HG03469 (cell line): Measurements from ENCODE around the gene RBM38.

Experiments used
- ATAC-seq: cut with Tn5 transposase; IDR thresholded peaks from one replicate; pipeline ENCODE4 v1.9.1; 2021; ENCODE audit warnings: mild to moderate bottlenecking, moderate library complexity, moderate number of reproducible peaks; ENCODE audit not compliant: unreplicated experiment

RBM38 gene

DNA sequence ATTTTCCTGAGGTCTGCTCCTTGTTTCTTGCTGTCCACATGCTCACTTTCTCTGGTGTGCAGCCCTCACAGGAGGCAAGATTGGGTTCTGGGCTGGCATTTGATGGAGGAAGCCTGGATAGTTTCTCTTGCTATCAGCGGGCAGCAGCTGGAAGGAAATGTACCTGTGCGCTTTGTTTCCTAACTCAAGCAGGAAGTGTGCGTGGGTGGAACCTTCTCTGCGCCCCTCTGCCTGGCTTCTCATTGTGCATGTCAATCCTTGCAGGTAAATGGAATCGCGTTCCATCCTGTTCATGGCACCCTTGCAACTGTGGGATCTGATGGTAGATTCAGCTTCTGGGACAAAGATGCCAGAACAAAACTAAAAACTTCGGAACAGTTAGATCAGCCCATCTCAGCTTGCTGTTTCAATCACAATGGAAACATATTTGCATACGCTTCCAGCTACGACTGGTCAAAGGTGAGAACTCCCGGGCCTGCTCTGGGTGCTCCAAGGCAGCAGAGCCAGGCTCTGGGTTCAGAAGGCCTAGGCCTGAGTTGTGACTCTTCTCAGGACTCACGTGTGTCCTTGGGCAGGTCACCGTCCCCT, 16.8 kb upstream of the RBM38 start:
- ATAC-seq = no peak

DNA sequence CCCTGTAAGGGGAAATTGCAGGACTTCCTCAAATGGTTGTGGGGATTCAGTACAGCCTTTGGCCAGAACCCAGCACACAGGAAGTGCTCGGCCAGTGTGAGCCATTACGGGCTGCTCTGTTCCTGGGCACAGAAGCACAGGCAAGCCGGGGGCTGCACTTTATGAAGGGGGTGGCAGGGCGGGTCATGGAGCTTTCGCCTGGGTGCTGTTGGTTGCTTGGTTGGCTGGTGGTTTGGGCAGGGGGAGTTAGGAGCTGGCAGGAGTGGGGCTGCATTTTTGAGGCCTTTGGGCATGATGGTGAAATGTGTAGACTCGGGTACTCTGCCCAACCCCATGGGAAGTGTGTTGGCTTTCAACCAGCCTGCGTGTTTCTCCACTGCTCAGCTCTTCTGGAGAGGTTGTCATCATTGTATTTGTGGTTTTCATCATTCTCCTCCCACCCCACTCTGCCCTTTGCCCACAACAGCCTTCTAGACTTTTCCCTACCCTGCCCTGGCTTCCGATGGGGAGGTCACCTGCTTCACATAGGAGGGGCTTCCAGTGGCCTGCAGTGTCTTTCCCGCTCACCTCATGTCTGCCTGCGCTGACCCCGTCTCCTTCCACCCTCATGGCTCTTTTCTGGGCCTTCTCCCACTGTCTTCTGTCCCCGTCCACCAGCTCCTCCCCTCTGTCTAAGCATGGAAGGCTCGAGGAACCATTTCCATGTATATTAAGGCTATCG, 16.1 kb upstream of the RBM38 start:
- no peak for ATAC-seq

DNA sequence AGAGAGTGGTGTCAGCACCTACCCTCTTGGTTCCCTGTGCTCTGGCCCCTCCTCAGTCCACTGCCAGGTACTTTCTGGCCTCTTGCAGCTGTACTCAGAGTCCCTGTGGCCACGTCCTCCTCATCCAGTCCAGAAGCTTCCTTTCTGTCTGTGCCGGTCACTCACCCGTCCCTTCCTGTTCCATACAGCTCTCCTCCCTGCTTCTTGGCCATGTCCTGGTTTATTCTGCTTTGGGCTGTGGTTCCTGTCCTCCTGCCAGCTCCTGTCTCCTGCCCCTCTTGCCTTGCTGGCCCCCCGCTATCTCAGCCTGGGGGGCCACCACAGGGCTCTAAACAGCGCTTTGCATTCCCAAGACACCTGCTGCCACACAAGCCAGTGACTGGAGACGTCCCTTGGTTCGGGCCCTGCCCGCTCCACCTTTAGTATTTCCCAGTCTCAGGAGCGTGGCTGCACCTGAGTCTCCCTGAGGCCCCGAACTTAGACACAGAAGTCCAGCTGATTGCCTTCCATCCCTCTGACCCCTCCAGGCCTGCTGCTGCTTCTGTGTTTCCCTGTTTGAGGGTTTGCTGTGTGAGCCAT, 15.5 kb upstream of the RBM38 start:
- ATAC-seq = no peak

DNA sequence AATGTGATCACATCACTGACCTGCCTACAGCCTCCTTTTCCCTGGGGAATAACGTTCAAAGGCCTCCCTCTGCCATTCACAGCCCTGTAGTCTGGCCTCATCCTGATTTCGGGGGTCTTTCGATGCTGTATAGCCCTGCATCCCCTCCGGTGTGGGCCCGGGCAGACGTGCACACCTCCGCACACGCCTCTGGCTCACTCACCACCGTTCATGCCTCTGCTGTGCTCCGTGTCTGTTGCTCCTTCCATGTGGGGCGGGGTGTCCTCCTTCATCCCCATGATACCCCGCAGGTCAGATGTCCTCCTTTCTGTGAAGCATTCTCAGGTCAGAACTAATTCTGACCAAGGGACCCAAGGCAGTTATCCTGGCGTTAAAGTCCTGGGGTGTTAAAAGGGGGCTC, 13.8 kb upstream of the RBM38 start:
- no peak for ATAC-seq

DNA sequence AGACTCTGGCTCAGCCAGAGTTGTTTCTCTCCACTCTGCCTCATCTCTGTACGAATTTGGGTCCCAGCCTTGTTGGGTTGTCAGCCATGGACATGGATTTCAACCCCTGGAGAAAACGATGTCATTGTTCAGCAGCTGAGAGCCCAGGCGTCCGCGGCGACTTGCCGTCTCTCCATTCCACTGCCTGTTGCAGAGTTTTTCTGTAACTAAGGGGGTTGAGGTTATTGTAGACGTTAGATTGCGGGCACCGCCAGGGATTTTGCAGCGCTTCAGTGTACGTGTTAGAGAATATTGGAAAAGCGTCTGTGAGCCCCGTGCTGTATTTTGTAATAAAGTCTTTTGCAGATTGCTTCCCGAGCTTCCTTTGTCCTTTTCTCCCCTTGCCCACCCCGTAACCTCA, 13.1 kb upstream of the RBM38 start:
- ATAC-seq = no peak

DNA sequence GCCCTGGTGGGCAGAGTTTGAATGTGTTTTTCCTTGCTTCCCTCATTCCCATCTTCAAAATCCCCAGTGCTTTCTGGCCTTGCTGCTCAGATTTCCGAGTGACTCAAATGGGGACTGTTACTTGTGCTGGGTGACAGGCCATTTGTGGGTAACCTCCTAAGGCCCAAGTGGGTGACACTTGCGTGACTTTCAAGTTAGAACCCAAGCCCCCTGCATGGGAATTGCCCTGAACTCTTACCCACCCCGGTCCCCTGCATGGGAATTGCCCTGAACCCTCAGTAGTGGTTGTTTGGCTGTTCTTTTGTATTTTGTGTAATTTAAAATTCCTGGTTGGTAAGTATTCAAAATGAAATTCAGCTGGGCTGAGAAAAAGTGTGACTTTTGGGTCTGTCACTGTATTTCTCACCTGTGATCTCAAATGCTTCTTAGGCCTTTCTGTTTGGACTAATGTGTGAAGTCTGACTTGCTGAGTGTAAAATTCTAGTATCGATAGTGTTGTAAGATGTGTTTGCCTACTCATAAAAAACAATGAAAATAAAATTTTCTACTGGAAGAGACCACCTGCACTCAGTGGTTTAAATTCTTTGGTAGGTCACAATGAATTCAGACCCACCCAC, 12.4 kb upstream of the RBM38 start:
- no peak for ATAC-seq

DNA sequence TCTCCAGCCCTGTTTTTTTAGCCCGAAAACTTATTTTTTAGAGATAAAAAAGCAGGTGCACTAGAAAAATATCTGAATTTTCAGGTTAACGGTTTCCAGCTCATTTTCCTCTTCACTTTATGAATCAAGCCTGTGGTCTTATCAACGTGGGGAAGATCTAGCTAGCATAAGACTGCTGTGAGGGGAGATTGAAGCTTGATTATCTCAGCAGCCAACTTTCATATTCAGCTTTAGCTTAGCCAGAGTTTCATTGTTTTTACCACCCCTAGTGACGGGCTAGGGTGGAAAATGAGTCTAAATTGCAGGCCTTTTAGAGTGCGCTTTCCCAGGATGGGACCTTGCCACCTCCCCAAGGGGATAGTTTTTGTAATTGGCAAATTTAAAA, 11.9 kb upstream of the RBM38 start:
- no peak for ATAC-seq

DNA sequence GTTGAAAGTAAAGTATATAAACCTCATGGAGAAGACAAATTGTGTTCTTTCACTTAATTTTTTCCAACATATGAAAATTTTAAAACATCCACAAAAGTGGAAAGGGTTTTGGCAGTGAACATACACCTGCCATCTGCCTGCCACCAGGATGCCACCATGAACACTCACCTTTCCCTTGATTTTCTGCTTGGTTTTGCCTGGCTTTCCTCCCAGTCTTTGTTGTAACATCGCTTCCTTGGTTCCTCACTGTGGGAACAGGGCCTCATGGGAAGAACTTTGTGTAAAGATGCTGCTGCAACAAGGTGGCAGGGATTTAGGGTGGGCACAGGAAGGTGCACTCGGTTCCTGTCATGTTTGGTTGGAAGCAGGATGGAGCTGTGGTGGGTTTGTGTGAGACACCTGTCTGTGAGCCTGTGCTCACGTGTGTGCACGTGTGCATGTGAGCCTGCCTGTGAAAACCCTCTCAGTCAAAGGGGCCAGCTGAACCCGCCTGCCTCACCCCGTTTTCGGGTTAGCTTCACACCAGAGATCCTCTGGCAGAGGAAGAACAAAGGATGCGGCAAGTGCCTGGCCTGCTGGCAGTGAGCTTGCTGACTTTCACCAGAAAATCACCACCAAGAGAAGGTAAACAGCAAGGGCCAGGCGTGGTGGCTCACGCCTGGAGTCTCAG, 11.0 kb upstream of the RBM38 start:
- no peak for ATAC-seq

DNA sequence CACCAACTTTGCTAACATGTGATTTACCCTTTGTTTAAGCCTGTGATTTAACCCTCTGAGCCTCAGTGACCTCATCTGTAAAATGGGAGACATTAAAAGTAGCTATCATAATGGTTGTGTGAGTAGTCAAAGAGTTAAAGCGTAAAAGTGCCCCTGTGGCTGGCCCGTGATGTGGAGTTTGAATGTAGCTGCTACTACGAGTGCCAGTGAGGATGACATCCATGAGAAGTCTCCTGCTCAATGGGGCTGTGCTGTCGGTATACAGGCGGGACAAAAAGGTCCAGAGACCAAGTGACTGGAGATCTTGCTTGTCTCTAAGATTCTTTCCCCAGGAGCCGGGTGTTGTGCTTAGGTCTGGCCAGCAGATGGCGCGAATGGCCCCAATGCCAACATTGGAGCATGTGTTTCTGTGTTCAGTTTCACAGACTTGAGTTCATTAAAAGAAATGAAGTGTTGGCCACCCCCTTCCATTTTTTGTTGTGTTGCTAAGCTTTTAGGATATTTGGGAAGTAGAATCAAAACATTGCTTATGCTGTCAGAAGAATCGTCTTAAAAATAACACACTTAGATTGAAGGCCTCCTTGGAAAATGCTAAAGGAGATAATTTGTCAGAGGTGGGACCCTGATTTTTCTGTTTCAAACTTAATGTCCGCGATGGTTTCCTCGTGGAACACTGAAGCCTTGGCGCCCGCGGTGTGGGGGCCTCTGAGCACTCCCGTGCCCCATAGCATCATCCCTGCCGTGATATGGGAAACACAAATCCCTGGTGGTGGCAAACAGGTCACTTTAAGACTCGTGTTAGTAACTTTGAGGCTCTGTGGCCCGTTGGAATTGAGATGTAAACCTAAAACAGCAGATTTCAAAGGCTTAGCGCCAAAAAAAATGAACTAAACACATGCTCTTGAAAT, 9.3 kb upstream of the RBM38 start:
- ATAC-seq = no peak

DNA sequence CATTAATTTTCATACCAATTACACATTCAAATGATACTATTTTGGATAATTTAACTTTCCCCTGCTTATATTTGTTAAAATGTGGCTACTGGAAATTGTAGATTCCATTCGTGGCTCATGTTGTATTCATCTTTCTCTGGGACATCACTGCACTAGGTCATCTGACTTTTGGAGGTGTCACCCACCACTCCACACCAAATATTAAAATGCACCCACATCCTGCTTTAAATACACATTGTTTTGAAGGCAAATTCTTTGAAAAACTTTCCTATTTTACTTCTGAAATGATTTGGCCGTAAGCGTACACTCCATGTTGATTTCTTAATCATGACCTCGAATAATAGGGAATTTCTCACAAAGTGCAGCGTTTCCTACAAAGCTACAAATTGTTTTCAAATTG, 8.7 kb upstream of the RBM38 start:
- ATAC-seq = no peak

DNA sequence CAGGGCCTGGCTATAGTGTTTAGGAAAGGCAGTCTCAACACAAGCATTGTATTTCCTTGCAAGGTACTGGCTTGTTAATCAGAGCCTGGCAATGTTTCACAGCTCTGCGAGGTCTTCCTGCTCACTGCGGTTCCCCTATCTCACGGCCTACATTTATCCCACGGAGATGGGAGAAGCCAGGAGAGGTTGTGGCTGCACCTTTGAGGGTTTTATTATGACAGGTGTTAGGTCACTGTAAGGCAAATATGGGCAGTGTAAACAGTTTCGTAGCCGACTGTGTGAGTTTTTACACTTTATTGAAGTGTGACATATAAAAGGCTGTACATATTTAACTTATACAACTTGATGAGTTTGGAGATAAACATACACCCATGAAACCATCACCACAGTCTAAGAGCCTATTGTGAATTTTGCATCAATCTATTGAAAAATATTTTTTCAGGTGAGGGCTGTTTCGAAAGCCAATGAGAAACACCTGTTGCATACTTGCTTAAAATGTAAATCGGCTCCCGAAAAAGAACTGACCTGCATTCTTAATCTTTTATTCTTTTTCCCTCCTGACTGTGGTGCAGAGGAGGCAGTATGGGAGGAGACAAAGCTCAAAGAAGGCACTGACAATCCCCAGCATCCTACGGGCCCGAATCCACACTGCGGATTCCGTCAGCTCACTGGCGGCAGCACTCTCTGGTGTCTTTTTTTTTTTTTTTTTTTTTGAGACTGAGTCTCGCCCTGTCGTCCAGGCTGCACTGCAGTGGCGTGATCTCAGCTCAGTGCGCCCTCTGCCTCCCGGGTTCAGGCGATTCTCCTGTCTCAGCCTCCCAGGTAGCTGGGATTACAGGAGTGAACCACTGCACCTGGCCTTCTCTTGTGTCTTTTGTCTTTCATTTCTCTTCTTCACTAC, 7.5 kb upstream of the RBM38 start:
- no peak for ATAC-seq

DNA sequence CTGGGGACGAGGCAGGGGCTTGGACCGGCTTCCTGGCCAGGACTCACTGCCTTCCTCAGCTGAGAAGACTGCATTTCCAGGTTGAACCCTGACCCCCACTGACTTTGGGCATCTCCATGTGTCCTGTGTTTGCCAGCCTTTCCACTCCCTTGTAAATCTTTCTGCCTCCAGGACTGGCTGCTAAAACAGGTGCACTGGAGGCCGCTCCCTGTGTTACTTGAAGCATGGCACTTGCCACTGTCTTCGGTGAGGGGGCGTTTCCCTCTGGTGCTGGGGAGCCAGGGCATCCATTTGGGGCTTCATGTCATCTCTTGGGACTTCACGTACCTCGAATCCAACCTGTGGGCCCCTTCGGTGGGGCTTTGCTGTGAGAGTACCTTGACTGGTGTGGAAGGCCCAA, 6.7 kb upstream of the RBM38 start:
- no peak for ATAC-seq

DNA sequence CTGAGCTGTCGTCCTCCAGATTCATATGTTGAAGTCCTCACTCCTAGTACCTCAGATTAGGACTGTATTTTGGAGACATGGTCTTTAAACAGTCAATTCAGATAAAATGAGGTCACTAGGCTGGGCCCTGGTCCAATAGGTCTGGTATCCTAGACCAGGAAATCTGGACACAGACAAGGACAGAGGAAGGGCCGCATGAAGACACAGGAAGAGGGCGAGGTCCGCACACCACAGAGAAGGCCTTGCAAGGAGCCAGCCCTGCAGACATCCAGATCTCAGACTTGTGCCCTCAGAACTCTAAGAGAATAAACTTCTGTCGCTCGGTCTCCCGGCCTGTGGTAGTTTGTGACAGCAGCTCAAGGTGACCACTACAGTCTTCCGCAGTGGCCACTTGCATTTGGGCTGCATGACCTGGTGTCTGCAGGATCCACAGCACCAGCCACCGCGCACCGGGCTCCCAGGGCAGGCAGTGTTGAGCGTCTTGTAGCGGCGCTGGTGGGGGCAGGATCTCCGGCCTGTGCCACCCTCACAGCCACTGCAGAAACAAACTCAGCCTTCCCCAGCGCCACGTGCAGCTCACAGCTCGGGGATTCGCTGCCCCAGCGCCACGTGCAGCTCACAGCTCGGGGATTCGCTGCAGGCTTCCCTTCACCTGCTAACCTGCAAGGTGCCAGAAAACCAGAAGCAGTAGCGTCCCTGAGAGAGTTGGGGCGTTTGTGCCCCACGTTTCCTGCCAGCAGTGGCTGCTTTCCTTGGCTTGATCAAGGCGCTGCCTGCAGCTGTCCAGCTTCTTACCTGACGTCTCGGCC, 6.0 kb upstream of the RBM38 start:
- ATAC-seq = no peak

DNA sequence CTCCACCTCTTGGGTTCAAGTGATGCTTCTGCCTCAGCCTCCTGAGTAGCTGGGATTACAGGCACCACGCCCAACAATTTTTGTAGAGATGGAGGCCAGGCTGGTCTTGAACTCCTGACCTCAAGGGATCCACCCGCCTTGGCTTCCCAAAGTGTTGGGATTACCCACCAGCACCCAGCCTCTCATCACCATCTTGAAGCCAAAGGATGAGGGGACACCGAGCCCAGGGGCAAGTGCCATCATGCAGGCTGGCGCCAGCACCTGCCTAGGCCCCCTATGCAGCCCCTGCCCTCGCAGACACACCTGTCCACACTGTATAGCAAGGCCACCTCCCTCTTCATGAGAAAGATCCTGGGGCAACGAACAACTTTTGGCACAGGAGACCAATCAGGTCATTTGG, 5.3 kb upstream of the RBM38 start:
- no peak for ATAC-seq

DNA sequence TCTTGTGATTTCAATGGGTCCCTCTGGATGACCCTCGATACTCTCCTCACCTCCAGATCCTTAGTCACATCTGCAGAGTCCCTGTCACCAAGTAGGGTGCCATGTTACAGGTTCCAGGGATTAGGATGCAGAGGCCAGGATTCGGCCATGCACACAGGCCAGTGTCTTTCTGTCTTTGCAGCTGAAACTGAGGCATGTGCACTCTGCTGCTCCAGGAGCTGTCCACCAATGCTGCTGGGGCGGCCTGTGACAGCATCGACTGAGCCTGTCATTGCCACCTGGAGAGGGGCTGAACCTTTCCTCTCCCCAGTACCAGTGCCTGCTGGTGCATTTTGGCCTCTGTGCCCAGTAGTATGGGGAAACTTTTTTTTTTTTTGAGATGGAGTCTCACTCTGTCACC, 4.4 kb upstream of the RBM38 start:
- ATAC-seq = no peak

DNA sequence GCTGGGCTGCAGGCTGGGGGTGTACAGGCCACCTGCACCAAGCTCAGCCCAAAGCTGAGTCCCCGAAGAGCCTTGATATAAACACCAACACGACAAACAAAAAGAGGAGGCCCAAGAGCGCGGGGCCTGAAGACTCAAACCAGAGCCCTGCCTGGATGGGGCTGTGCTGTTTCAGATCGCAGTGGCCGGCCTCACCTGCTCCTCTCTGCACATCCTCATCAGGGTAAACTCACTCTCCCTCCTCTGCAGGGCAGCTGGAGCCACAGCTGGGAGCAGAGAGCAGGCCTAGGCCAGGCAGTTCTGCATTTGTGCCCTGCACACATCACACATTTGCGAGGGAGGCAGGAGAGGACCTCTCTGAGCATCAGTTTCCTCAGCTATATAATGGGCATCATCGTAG, 3.7 kb upstream of the RBM38 start:
- ATAC-seq = no peak

DNA sequence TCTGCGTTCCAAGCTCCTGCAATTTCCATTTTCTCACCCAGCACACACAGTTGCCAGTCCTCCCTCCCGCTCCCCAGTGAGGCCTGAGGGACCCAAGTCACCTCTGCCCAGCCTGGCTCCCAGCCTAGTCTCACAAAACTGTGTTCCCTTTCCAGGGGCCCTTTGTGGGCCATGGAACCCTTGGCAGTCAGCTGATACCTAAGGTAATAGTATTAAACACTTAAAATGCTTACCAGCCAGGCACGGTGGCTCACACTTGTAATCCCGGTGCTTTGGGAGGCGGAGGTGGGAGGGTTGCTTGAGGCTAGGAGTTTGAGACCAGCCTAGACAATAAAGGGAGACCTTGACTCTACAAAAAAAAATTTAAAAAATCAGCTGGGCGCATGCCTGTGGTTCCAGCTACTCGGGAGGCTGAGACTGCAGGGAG, 3.2 kb upstream of the RBM38 start:
- no peak for ATAC-seq

DNA sequence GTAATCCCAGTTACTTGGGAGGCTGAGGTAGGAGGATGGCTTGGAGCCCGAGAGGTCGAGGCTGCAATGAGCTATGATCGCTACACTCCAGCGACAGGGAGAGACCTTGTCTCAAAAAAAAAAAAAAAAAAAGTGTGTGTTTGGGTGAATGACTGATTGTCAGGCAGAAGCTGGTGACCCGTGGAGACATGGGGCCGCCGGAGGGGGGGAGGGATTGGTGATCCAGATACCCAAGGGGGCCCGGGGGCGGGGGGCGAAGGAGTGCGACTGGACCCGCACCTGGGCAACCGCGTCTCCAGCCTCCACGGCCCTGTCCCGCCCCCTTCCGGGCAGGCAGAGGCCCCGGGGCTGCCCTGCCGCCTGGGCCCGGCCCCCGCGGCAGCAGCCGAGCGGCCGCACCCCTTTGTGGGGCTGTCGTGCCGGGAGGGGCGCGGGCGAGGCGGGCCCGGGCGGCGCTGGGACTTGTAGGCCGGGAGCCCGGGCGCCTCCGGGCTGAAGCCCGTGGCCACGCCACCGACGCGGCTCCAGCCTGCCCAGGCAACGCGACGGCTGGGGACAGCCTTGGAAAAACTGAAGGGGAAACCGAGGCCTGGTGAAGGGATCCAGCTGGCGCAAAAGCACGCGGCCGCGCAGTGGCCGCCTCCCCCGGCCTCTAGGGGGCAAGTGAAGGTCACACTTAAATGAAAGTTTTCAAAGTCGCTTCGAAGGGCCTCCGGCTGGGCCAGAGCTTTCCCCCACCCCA, 2.1 kb upstream of the RBM38 start:
- ATAC-seq = no peak
